Stimulated activated CD8-positive, alpha-beta memory T cell treated with anti-CD3 and anti-CD28 coated beads, Interleukin-15, amount 100 ng/mL, for 4 hours (primary cell): ENCODE results near the gene RSAD1.
"Not testable (repeated sequence)": the region's sequence is repeated elsewhere in the genome, so short reads cannot be mapped to it uniquely, and the experiment has no call there.

Experiments
- DNase-seq, 2 donors: peaks; one replicate each; pipeline ENCODE4 v3.0.0-alpha.2; 2020; ENCODE audit warnings: low read depth in 2 of 2

RSAD1 gene

GRCh38 chr17:50472286-50472685 lies 6.4 kb upstream of the RSAD1 start:
- no peak for DNase-seq

DNA sequence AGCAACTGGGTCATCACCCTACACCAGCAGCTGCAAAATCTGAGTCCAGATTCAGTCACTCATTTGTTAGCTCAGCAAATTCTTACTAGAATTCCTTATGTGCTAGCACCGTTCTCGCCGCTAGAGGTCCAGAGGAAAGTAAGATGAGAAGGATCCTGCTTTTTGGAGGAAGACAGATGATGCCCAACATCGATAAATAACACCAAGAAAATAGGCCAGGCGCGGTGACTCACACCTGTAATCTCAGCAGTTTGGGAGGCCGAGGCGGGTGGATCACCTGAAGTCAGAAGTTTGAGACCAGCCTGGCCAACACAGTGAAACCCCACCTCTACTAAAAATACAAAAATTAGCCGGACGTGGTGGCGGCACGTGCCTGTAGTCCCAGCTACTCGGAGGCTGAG lies 5.9 kb upstream of the RSAD1 start:
- not testable (repeated sequence) for DNase-seq

- no peak for DNase-seq
Measured at GRCh38 chr17:50473901-50474300, 4.8 kb upstream of the RSAD1 start.

- DNase-seq: no peak
Measured at GRCh38 chr17:50474523-50474922, 4.1 kb upstream of the RSAD1 start.

GRCh38 chr17:50475362-50475761 lies 3.3 kb upstream of the RSAD1 start:
- no peak for DNase-seq

- not testable (repeated sequence) for DNase-seq
Measured at GRCh38 chr17:50475775-50476544, 2.7 kb upstream of the RSAD1 start.

DNA sequence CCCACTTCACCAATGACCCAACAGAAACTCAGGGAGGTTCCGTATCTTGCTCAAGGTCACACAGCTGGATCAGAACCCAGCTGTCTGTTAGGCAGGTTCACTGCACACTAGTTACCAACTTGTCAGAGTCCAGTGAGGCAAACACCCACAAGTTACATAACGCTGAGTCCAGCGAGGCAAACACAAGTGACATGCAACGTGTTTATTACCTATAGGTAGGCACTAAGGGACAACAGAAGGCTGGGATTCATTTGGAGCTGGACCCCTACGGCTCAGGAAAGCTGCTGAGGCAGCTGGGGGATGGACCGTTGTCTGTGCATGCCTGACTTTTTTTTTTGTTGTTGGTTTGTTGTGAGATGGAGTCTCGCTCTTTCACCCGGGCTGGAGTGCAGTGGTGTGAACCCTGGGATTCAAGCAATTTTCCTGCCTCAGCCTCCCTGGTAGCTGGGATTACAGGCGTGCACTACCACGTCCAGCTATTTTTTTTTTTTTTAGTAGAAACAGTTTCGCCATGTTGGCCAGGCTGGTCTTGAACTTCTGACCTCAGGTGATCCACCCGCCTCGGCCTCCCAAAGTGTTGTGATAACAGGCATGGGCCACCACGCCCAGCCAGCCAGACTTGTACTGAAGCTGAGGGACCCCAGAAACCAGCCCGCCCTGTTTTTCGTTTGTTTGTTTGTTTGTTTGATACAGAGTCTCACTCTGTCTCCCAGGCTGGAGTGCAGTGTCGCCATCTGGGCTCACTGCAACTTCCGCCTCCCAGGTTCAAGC lies 1.9 kb upstream of the RSAD1 start:
- DNase-seq: no peak

GRCh38 chr17:50477976-50478375 lies 684 bp upstream of the RSAD1 start:
- DNase-seq: no peak

GRCh38 chr17:50479522-50480141 lies 972 bp downstream of the RSAD1 start:
- peak; percentile 26 to 51 for DNase-seq

- no peak for DNase-seq
Measured at GRCh38 chr17:50480142-50480764, 1.6 kb downstream of the RSAD1 start.

- DNase-seq: no peak
Measured at GRCh38 chr17:50480854-50481490, 2.3 kb downstream of the RSAD1 start.

- DNase-seq: no peak
Measured at GRCh38 chr17:50481648-50482047, 3.0 kb downstream of the RSAD1 start.

GRCh38 chr17:50482110-50482509 lies 3.5 kb downstream of the RSAD1 start:
- no peak for DNase-seq

GRCh38 chr17:50482516-50482915 lies 3.9 kb downstream of the RSAD1 start:
- peak; percentile 27 to 28 for DNase-seq

DNA sequence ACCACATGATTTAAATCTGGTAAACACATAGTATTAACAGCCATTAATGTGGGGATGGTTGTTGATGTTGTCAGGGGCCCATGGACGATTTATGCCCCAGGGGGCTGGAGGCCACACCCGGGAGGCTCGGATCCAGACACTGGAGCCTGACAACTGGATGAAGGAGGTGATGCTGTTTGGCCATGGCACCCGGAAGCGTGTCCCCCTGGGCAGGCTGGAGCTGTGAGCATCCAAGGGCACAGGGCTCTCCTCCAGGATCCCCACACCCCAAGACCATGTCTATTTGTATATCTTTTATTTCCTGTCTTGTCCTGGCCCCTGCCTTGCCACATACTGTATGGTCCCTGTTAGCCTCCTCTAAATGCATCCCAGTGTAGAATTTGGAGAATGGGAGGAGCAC lies 4.6 kb downstream of the RSAD1 start:
- DNase-seq: no peak

GRCh38 chr17:50484386-50485155 lies 5.9 kb downstream of the RSAD1 start:
- DNase-seq: no peak

GRCh38 chr17:50487213-50488096 lies 8.8 kb downstream of the RSAD1 start:
- no peak for DNase-seq

DNA sequence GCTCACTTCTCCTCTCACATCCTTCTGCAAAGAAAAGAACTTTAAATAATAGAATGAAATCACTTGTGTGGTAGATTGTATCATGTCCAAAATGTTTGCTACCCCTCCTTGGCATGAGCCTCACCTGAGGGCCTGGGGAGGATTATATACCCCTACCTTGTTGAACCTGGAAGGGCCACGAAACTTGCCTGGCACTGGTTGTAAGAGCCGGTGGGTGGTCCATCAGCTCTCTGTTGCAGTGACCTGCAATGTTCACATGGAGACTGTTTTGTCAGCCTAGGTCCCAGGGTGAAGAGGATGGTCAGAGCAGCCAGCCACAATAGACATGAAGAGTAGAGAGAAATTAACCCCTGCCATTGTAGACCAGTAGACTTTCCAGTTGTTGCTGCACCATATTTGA lies 10.2 kb downstream of the RSAD1 start:
- DNase-seq: no peak

DNA sequence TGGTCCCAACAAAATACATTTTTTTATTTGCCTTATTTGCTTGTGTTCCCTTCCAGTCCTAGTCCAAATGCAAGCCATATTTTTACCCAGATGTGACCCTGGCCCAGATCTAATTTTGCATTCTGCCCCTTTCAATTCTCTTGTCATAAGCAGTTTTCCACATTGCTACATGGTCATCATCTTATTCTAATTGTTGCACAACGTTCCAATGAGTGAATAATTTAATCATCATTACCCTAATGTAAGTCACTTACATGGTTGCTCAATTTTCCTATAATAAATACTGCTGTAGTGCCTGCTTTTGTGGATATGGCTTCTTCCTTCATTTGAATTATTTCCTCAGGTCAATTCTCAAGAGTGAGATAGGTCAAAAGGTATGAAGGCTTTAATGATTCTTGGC lies 12.8 kb downstream of the RSAD1 start:
- no peak for DNase-seq

DNA sequence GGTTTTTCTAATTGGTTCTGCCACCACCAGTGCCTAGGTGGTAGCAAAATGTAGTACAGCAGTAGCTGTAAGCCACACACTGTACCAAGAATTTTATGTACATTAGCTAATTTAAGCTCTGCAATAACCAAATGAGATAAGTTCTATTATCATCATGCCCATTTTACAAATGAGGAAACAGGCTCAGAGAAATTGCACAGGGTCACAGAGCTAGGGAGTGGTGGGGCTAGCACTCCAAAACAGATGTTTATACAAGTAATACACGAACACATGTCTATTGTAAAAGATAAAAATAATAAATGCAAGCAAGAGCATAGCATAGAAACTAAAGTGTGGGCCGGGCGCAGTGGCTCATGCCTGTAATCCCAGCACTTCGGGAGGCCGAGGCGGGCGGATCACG lies 13.6 kb downstream of the RSAD1 start:
- DNase-seq: no peak
